Anterior cingulate cortex (tissue), 58 donors: Measurements from ENCODE around the gene DDX4.
"Not testable (repeated sequence)": the region's sequence is repeated elsewhere in the genome, so short reads cannot be mapped to it uniquely, and the experiment has no call there.

Source experiments
- DNase-seq, 58 donors: peaks; one replicate each; lab custom pipeline; 2025; lab: John Stamatoyannopoulos, UW

The DDX4 gene

GRCh38 chr5:55737793-55738192 lies at the start of gene DDX4:
Gene DDX4, plus strand, starts transcription at chr5:55738061. Its CDS starts 903 bp downstream, at chr5:55738964.
- no peak for DNase-seq

- DNase-seq: peak in 1 of 58 donors; percentile 1
Observed at GRCh38 chr5:55691265-55692105, 46.4 kb upstream of the DDX4 start.

GRCh38 chr5:55692106-55692417 lies 45.8 kb upstream of the DDX4 start:
- DNase-seq: no peak

- no peak for DNase-seq
Observed at GRCh38 chr5:55692509-55692908, 45.4 kb upstream of the DDX4 start.

- DNase-seq: peak in 1 of 58 donors; percentile 14
Observed at GRCh38 chr5:55694152-55694830, 43.6 kb upstream of the DDX4 start.

GRCh38 chr5:55696704-55697103 lies 41.2 kb upstream of the DDX4 start:
- not testable (repeated sequence) for DNase-seq

GRCh38 chr5:55699041-55699688 lies 38.7 kb upstream of the DDX4 start:
- DNase-seq: no peak

GRCh38 chr5:55700745-55701144 lies 37.1 kb upstream of the DDX4 start:
- DNase-seq: no peak

- no peak for DNase-seq
Observed at GRCh38 chr5:55701462-55702103, 36.3 kb upstream of the DDX4 start.

- no peak for DNase-seq
Observed at GRCh38 chr5:55702598-55703345, 35.1 kb upstream of the DDX4 start.

GRCh38 chr5:55706230-55706629 lies 31.6 kb upstream of the DDX4 start:
- DNase-seq: no peak

GRCh38 chr5:55708732-55709131 lies 29.1 kb upstream of the DDX4 start:
- DNase-seq: no peak

GRCh38 chr5:55711507-55712022 lies 26.3 kb upstream of the DDX4 start:
- DNase-seq: peak in 1 of 58 donors; percentile 27

GRCh38 chr5:55712023-55712859 lies 25.6 kb upstream of the DDX4 start, which contains the start of gene SLC38A9:
Gene SLC38A9, minus strand, starts transcription at chr5:55712324. Its CDS starts 14,366 bp downstream, at chr5:55697958.
- peak; percentile 59 to 97 (median 92) for DNase-seq

GRCh38 chr5:55713871-55714270 lies 24.0 kb upstream of the DDX4 start:
- no peak for DNase-seq

GRCh38 chr5:55714339-55714738 lies 23.5 kb upstream of the DDX4 start:
- DNase-seq: no peak

GRCh38 chr5:55714749-55715148 lies 23.1 kb upstream of the DDX4 start:
- no peak for DNase-seq

GRCh38 chr5:55715519-55716078 lies 22.3 kb upstream of the DDX4 start:
- no peak for DNase-seq

- not testable (repeated sequence) for DNase-seq
Observed at GRCh38 chr5:55719026-55719425, 18.8 kb upstream of the DDX4 start.
